GM21529 (cell line): ENCODE measurements around the gene UBALD2.
"Not testable (repeated sequence)": the region's sequence is repeated elsewhere in the genome, so short reads cannot be mapped to it uniquely, and the experiment has no call there.

Source experiments
- ATAC-seq: cut with Tn5 transposase; IDR thresholded peaks from one replicate; pipeline ENCODE4 v1.9.1; 2021; ENCODE audit not compliant: unreplicated experiment

Gene UBALD2

DNA sequence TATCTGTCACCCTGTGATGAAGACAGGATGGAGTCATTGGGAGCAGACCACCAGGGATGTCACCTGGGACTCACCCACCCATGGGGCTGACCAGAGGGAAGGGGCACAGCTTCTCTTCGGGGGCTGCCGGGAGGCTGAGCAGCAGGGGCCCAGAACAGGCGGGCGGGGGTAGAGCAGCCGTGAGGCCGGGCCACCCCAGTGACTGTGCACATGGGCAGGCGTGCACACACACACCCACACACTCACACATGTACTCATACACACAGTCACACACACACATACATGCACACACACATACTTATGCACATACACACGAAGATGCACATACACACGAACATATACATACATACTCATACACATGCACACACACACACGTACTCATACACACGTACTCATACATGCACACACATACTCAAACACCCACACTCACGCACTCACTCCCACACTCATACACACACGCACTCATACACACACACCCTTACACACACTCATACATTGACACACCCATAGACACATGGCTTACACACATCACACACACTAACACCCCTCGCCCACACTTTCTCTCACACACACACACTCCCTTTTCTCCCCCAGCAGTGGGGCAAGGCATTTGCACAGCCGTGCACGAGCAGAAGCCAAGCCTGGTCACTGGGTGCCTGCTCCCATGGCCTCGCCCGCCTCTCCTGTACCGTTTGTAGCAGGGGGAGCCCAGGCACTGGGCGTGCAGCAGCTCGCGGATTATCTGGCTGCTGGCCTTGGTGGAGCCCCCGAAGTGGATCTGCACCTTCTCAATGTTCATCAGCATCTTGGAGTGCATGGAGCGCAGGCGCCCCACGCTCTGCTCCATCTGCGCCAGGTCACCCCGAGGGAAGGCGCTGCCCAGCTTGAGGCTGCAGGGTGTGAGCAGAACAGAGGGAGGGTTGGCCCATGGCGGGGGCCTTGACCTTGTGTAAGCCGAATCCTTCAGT lies 12.4 kb downstream of the UBALD2 start:
- ATAC-seq = no peak

- ATAC-seq = no peak
Measured at GRCh38 chr17:76278268-76278908, 13.2 kb downstream of the UBALD2 start.

GRCh38 chr17:76278952-76279741 lies 14.0 kb downstream of the UBALD2 start:
- no peak for ATAC-seq

DNA sequence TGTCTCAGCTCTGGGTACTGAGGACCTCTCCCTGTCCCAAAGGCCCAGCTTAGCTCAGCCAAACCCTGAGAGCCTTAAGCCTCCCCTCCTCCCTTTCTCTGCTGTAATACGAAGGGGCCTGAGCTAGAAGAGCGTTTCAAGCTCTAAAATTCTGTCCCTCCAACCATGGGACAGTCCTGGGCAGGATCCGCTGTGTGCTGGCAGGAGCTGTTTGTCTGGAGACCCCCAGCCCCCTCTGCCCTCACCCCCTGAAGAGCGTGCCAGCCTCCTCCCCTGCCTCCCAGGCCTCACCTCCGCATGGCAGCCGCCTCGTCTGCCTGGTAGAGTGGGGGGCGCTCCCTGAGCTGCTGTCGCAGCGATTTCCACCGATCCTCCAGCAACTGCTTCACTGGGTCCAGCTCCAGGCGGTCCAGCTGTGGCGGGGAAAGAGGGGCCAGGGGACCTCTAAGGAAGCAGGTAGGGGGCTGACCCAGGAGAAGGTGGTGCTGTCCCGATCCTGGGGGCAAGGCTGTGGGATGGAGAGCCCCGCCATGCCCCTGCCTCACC lies 14.7 kb downstream of the UBALD2 start:
- ATAC-seq = no peak

- ATAC-seq = no peak
Measured at GRCh38 chr17:76280650-76281049, 15.5 kb downstream of the UBALD2 start.

DNA sequence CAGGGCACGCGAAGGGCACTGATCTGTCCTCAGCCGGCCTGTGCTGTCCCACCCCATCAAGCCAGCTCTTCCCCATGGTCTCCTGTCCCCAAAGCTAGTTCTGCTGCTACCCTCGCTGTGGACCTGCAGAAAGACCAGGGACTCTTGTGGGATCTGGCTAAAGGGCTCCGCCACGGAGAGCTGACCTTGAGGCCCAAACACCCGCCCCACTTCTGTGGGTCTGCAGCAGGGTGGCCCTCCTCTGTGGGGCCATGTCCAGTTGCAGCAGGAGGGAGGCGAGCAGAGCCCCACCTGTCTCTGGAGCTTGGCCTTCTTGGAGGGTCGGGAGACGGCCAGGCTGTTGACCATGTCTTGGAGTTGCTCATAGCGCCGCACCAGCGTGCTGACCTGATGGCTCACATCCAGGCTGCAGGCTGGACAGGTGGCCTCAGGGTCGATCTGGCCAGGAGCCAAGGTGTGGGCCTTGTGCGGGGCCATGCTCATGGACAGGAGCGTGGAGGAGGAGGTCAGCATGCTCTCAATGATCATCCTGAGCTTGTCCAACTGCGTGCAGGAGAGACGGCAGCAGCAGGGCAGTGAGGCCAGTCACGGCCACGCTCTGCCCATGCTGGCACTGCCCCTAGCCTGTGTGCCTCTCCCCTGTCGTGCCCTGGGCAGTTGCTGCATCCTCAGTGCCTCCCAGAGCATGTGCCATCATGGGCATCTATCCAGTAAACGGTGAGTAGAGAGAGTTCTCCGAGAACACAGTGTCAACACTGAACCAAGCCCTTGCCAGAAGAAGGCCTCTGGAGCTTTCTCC lies 16.6 kb downstream of the UBALD2 start:
- no peak for ATAC-seq

- no peak for ATAC-seq
Measured at GRCh38 chr17:76292567-76292966, 27.4 kb downstream of the UBALD2 start.

DNA sequence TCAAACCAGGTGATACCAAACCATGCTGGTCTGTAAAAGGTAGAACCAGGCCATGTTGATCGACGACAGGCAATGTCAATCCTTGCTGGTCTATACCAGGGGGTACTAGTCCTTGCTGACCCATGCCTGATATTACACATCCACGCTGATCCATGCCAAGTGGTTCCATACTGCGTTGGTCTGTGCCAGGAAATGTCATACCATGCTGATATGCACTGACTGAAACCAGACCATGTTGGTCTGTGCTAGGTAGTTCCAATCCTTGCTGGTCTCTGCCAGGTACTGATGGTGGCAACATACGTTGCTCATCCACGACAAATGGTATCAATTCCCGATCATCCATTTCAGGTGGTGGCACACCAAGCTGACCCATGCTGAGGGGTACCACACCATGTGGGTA lies 28.0 kb downstream of the UBALD2 start:
- ATAC-seq = no peak

GRCh38 chr17:76296186-76296585 lies 31.0 kb downstream of the UBALD2 start:
- ATAC-seq = no peak

- ATAC-seq = no peak
Measured at GRCh38 chr17:76296889-76297288, 31.7 kb downstream of the UBALD2 start.

DNA sequence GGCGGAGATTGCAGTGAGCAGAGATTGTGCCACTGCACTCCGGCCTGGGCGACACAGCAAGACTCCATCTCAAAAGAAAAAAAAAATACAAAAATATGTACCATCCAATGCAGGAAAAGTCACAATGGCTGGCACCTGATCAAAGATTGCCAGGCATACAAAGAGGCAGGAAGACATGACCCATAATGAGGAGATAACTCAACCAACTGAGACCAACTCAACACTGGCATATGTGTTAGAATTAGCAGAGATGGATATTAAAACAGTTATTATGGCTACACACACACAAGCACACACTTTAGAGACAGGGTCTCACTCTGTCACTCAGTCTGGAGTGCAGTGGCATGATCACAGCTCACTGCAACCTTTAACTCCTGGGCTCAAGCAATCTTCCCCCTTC lies 32.3 kb downstream of the UBALD2 start:
- no peak for ATAC-seq

- ATAC-seq = no peak
Measured at GRCh38 chr17:76304226-76305134, 39.3 kb downstream of the UBALD2 start.

DNA sequence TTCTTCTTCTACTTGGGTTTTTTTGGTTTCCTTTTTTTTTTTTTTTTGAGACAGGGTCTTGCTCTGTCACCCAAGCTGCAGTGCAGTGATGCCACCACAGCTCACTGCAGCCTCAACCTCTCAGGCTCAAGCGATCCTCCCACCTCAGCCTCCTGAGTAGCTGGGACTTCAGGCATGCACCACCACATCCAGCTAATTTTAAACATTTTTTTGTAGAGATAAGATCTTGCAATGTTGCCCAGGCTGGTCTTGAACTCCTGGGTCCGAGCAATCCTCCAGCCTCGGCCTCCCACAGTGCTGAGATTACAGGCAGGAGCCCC lies 39.9 kb downstream of the UBALD2 start:
- not testable (repeated sequence) for ATAC-seq

GRCh38 chr17:76307299-76307965 lies 42.3 kb downstream of the UBALD2 start:
- ATAC-seq = no peak

- ATAC-seq = no peak
Measured at GRCh38 chr17:76307966-76308338, 42.8 kb downstream of the UBALD2 start, which contains the start of gene QRICH2. Gene QRICH2 (minus strand): TSS chr17:76308276. CDS start chr17:76307998, 278 bp downstream.

- no peak for ATAC-seq
Measured at GRCh38 chr17:76309461-76309860, 44.3 kb downstream of the UBALD2 start.

- ATAC-seq = no peak
Measured at GRCh38 chr17:76312735-76313134, 47.6 kb downstream of the UBALD2 start.

DNA sequence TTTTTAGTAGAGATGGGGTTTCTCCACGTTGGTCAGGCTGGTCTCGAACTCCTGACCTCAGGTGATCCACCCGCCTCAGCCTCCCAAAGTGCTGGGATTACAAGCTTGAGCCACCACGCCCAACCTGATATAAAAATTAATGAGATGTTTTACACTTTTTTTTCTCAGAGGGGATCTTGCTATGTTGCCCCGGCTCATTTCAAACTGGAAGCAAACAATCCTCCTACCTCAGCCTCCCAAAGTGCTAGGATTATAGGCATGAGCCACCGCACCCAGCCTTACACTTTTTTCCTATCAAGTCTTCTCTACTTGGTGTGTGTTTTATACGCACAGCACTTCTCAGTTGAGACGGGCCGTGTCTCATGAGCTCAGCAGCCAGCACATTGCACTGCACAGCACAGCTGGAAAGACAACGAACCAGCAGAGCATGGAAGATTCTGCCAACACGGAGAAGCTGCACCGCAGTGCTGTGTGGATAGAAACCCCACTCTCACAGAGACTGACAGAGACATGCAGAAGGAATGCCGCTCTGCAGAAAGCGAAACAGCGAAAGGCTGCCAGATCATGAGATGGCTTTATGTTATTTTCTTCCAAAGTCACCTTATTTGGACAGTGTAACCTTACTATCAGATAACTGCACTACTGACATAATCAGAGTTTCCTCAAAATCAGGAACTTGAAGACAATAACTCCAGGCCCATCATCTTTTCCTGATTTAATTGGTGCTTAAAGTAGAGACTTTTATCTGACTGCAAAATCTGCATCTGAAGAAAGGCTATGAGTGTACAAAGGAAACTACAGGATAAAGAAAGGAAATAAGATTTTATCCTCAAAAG lies 49.5 kb downstream of the UBALD2 start:
- no peak for ATAC-seq
